GM12874 (cell line): Measurements from ENCODE around the gene CXCL1.

ENCODE experiments used
- TF ChIP-seq, protein P1 (sequence below): IDR thresholded peaks from 2 replicates; pipeline ENCODE4 v1.5.1; 2011; ENCODE audit warnings: low read depth, mild to moderate bottlenecking, control low read depth, low read length, moderate library complexity; ENCODE audit not compliant: insufficient read depth

Gene CXCL1

DNA sequence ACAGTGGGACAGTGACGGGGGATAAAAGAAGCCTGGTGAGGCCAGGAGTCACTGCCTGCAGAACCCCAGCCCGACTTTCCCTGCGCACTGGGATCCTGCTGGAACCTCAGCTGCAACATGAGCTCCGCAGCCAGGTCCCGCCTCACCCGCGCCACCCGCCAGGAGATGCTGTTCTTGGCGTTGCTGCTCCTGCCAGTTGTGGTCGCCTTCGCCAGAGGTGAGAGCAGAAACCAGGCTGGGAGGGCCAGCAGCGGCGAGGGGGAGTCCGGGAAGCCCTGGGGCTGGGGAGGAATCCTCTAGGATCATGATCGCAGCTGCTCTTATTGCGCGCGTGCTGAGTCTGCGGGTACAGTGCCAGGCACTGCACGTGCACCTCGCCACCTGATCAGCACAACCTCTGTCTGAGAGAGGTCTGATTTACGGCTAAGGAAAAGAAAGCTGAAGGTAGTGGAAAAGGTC, 15.9 kb upstream of the CXCL1 start, which contains the start of gene PF4V1:
PF4V1 (plus strand) TSS at position 51 of the 459 bp plus-strand sequence; CDS start at position 118, 67 bp downstream.
- TF ChIP-seq, protein P1, sequence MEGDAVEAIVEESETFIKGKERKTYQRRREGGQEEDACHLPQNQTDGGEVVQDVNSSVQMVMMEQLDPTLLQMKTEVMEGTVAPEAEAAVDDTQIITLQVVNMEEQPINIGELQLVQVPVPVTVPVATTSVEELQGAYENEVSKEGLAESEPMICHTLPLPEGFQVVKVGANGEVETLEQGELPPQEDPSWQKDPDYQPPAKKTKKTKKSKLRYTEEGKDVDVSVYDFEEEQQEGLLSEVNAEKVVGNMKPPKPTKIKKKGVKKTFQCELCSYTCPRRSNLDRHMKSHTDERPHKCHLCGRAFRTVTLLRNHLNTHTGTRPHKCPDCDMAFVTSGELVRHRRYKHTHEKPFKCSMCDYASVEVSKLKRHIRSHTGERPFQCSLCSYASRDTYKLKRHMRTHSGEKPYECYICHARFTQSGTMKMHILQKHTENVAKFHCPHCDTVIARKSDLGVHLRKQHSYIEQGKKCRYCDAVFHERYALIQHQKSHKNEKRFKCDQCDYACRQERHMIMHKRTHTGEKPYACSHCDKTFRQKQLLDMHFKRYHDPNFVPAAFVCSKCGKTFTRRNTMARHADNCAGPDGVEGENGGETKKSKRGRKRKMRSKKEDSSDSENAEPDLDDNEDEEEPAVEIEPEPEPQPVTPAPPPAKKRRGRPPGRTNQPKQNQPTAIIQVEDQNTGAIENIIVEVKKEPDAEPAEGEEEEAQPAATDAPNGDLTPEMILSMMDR = no peak

DNA sequence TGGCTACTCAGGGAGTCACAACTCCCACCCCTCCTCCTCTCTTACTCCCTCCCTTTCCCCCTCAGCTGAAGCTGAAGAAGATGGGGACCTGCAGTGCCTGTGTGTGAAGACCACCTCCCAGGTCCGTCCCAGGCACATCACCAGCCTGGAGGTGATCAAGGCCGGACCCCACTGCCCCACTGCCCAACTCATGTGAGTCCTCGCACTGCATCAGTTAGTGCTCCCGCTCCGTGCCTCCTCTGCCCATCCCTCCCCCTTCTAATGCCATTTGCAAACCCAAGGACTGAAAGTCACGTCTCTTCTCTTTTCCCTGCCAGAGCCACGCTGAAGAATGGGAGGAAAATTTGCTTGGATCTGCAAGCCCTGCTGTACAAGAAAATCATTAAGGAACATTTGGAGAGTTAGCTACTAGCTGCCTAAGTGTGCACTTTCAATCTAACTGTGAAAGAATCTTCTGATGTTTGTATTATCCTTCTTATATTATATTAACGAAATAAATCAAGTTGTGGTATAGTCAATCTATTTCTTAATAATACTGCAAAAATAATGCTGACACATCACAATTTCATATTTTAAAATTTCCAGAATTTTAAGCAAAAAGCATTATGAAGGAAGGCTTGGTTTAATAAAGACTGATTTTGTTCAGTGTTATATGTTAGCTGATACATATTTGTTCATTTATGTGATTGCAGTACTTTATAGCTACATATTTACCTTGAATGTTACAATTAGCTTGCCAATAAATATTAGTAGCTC, 15.3 kb upstream of the CXCL1 start:
- TF ChIP-seq, protein P1 = no peak

DNA sequence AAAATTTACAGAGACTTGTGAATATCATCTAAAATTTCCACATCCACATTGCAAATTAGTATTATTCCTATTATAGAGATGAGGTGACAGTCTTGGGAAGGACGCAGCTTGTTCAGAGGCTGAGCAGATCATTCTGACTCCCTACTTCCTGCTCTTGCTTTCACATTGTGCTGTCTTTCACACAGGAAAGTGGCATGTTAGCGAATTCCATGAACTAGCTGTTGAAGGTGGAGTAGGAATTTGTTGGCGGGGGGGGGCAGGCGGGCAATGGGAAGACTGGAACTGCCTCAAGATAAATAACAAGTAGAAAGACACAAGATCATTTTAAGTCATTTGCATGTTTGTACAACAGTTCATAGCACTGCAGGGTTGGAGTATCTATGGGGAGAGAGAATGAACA, 13.8 kb upstream of the CXCL1 start:
- TF ChIP-seq, protein P1 = no peak

DNA sequence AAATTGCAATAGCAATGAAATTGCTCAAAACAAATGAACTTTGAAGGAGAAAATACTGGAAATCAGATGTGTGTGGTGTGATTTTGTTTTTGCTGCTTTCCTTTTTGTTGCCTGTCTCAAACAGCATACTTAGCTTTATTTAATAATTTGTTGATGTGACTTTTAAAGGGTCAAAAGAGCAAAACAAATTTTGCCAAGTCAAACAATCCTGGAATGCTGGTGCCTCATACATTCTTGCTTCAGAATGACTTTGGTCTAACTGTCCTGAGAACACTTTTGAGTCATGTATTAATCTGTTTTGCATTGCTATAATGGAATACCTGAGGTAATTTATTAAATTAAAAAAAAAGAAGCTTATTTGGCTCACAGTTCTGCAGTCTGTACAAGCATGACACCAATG, 12.7 kb upstream of the CXCL1 start:
- TF ChIP-seq, protein P1 = no peak

DNA sequence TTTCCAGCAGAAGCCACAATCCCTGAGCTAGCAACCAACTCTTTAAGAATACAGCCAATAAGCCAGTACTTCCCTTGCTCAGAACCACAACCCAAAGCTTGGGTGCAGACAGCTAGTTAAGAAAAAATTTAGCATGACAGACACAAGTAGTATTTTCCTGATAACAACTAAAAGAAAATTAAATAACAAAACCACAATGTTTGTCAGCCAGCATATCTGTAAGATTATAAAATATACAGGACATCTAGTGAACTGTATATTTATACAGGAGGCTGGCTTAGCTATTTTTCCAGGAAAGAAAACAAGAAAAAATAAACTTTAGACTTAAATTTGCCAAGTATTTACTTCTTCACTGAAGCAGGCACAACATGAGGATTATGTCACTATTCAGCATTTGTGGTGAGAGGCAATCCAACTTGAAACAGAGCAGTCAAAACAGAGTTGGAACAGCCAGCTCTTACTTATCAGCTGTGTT, 9.5 kb upstream of the CXCL1 start:
- TF ChIP-seq, protein P1 = no peak

DNA sequence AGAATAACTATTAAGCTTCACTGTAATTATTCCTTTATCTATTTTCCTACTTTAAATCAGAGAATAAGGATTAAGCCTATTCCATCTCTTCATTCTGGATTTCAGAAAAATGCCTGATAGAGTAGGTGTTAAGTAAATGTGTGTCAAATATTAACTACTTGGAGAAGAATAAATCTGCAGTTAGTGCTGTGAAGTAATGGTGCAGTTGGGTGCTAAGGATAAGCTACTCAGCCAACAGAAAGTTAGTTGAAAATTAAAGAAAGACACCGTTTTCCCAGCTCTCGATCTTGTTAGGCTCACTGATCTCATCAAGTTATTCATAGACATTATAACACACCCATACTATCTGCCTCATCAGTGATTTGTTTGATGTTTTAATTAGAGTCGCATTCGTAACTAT, 9.0 kb upstream of the CXCL1 start:
- TF ChIP-seq, protein P1 = no peak

DNA sequence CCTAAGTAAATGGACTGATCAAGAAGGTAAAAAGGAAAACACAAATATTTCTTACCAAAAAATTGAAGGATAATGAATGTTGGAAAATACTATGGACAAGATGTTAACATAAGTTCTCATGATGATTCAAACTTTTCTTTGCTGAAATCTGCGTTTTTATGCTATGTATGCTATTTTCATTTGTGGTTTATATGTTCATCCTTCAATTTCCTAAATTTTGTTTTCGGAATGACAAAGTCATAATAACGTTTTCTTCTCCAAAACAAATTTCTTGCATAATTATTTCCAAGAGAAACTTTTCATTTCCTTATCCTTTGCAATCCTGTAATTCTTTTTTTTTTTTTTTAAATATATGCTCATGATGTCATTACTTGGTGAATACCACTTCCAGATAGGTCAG, 8.3 kb upstream of the CXCL1 start:
- TF ChIP-seq, protein P1 = no peak
